PFSK-1 (cell line): ENCODE results near the gene AP3D1.

Experiments
- FOXP2 ChIP-seq: optimal IDR thresholded peaks from 2 replicates; pipeline ENCODE3; 2011; ENCODE audit warnings: borderline replicate concordance, control low read depth, inconsistent platforms; ENCODE audit not compliant: insufficient read depth; ENCODE audit errors: extremely low read length, extremely low read depth
- POLR2AphosphoS5 ChIP-seq: IDR thresholded peaks from 2 replicates; pipeline ENCODE4 v1.6.1; 2012; ENCODE audit warnings: low read depth, mild to moderate bottlenecking, control low read depth, low read length, moderate library complexity
- REST ChIP-seq, 2 experiments: IDR thresholded peaks; 2 replicates each; pipeline versions ENCODE4 v1.6.1 to v1.8.0; 2011 to 2012; ENCODE audit warnings: low read depth in 2 of 2, low read length in 2 of 2, control low read depth in 1 of 2, inconsistent platforms in 1 of 2, mild to moderate bottlenecking in 1 of 2, moderate library complexity in 1 of 2; ENCODE audit not compliant: insufficient read depth in 1 of 2
- SIN3A ChIP-seq: IDR thresholded peaks from 2 replicates; pipeline ENCODE4 v1.6.1; 2012; ENCODE audit warnings: mild to moderate bottlenecking, low read length, moderate library complexity, borderline replicate concordance; ENCODE audit not compliant: insufficient read depth
- TAF1 ChIP-seq: IDR thresholded peaks from 2 replicates; pipeline ENCODE4 v1.6.1; 2012; ENCODE audit warnings: low read length, control low read depth, borderline replicate concordance; ENCODE audit not compliant: insufficient read depth

Gene AP3D1

DNA sequence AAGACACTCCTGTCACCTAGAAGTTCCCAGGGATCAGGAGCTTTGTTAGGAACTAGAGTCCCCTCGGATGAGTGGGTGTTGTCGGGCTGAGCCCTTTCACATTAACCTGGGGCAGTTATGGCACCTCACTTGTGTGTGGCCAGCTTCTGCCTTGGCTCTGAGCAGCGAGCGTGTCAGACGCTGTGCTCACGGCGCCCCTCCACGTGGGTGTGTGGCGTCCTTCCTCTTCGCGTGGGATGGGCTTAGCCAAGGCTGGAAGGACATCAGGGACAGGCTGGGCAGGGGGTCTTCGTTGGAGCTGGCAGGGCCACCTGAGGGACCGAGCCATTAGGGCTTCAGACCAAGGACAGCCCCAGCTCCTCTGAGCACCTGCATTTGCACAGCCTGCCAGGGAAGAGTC is 35.8 kb upstream of the AP3D1 start:
- TF ChIP-seq TAF1 (no peak), SIN3A (no peak), REST (IDR thresholded peaks at IDR 0.05; ENCODE audit: insufficient read depth in 1 of 2, low read depth in 2 of 2, low read length in 2 of 2) (no peak)

DNA sequence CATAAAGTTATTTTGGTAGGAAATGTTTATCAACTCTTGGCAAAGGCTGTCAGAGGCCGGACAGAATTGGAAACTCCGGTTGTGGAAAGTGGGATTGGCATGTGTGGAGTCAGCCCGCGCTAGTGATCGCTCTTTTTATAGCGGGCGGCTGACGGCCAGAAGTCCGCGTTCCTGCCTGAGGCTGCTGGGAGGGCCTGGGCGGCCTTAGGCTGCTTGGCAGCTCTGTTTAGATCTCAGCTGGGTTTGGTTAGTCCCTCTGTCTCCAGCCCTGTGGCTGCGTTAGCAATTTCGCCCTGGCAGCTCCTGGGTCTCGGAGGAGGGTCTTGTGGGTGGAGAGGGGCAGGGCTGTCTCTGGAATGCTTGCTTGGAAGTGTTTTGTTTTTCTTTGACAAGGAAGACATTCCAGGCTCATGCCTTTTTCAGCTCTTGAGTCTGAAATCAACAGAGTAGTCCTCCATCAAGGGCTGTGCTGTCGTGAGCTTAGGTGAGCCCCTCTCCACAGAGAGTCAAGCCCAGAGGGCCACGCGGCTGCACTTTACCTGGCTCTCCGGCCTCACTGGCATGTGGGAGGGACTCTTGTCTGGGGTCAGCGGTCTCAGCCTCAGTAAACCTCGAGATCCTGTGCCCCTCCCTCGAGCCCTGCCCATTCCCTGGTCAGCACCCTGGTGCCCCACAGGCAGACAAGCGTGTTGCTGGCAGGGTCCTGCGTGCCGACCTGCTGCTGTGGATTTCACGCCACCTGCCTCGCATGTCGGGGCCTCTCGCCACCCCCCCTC is 34.9 kb upstream of the AP3D1 start:
- TF ChIP-seq POLR2AphosphoS5 = no peak

DNA sequence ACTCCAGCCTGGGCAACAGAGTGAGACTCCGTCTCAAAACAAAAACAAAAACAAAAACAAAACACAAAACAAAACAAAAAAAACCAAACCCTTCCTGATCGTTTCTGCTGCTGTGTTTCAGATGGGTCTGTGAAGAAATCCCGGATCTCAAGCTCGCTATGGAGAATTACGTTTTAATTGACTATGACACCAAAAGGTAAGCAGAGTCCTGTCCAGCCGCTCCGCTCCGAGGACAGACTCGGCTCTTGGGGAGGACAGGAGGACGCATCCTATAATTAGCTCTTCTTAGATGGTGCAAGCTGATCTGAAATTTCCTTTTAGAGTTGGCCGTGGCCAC is 34.3 kb upstream of the AP3D1 start:
- TF ChIP-seq REST (IDR thresholded peaks at IDR 0.05; ENCODE audit: insufficient read depth in 1 of 2, low read depth in 2 of 2, low read length in 2 of 2) (no peak), SIN3A (no peak), TAF1 (no peak), POLR2AphosphoS5 (no peak), FOXP2 (no peak)

GRCh38 chr19:2184422-2184975 is 33.1 kb upstream of the AP3D1 start:
- TF ChIP-seq REST (IDR thresholded peaks at IDR 0.05; ENCODE audit: insufficient read depth in 1 of 2, low read depth in 2 of 2, low read length in 2 of 2) (no peak), TAF1 (no peak), SIN3A (no peak), POLR2AphosphoS5 (no peak), FOXP2 (no peak)

DNA sequence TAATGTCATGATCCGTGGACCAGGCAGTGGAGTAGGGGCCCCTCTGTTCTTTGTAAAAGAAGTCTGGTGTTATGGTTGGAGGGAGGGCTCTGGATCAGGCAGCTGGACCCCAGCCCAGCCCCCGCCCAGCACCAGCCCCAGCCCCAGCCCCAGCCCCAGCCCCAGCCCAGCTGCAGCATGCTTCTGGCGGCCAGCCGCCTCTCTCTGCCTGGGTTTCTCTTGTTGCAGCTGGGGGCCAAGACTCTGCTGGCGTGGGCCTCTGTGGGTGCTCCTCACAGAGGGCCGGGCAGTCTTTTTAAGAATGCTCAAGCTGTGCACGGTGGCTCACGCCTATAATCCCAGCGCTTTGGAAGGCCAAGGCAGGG is 30.2 kb upstream of the AP3D1 start:
- TF ChIP-seq TAF1 (no peak), REST (IDR thresholded peaks at IDR 0.05; ENCODE audit: insufficient read depth in 1 of 2, low read depth in 2 of 2, low read length in 2 of 2) (no peak)
